Measurements from ENCODE around the gene RAB24. TPM values are rescaled to one million over a fixed set of nuclear protein-coding genes. Genes with fewer than 3 reads are reported as not detected.
A peak's percentile ranks its signal among the peaks of the same experiment; 100 is the strongest.

RAB24 gene
- total RNA-seq, 1 donor from 2014 or later = 31.7 TPM

GRCh38 chr5:177275883-177276282 lies 27.6 kb downstream of the RAB24 start:
- H4K20me1 ChIP-seq (ENCODE audit: insufficient read depth, low read length) = peaks cover 25% of the 10 kb centered on the region
- no peak overlapping the region for H3K9ac ChIP-seq (ENCODE audit: low read length)
- no peak overlapping the region for H3K27ac ChIP-seq (ENCODE audit: low read depth, low read length)
- H3K4me2 ChIP-seq (ENCODE audit: low read length) = no peak overlapping the region
- H3K79me2 ChIP-seq (ENCODE audit: insufficient read depth, low read length) = peaks cover 2% of the 10 kb centered on the region
- no peaks in the 10 kb centered on the region for H3K9me3 ChIP-seq (ENCODE audit: insufficient read depth, low read depth, low read length)
- H3K4me1 ChIP-seq (ENCODE audit: insufficient read depth, low read length) = peaks cover 3% of the 10 kb centered on the region
- DNase-seq (ENCODE audit: low read depth) = no peak
- H3K4me3 ChIP-seq (ENCODE audit: insufficient read depth, low read depth, low read length) = no peak overlapping the region
- no peak overlapping the region for H3K27ac Mint-ChIP-seq (ENCODE audit: unreplicated experiment)
- TF ChIP-seq, protein P1, sequence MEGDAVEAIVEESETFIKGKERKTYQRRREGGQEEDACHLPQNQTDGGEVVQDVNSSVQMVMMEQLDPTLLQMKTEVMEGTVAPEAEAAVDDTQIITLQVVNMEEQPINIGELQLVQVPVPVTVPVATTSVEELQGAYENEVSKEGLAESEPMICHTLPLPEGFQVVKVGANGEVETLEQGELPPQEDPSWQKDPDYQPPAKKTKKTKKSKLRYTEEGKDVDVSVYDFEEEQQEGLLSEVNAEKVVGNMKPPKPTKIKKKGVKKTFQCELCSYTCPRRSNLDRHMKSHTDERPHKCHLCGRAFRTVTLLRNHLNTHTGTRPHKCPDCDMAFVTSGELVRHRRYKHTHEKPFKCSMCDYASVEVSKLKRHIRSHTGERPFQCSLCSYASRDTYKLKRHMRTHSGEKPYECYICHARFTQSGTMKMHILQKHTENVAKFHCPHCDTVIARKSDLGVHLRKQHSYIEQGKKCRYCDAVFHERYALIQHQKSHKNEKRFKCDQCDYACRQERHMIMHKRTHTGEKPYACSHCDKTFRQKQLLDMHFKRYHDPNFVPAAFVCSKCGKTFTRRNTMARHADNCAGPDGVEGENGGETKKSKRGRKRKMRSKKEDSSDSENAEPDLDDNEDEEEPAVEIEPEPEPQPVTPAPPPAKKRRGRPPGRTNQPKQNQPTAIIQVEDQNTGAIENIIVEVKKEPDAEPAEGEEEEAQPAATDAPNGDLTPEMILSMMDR (IDR thresholded peaks at IDR 0.05; ENCODE audit: insufficient read depth, low read depth, low read length) = no peak
- no peak for TF ChIP-seq EZH2 (IDR thresholded peaks at IDR 0.05; ENCODE audit: insufficient read depth, low read length)
- H3K9me3 Mint-ChIP-seq (ENCODE audit: unreplicated experiment) = no peaks in the 10 kb centered on the region
- H3K4me3 Mint-ChIP-seq (ENCODE audit: unreplicated experiment) = no peak overlapping the region
- no peaks in the 10 kb centered on the region for H3K27me3 ChIP-seq (ENCODE audit: insufficient read depth, low read length)
- peaks cover 36% of the 10 kb centered on the region for H3K36me3 ChIP-seq (ENCODE audit: insufficient read depth, low read length)
- H3K27me3 Mint-ChIP-seq (ENCODE audit: low read depth, unreplicated experiment) = no peaks in the 10 kb centered on the region
- no peak for FAIRE-seq
- H3K36me3 Mint-ChIP-seq (ENCODE audit: low read depth, unreplicated experiment) = peaks cover 21% of the 10 kb centered on the region
- H3K4me1 Mint-ChIP-seq (ENCODE audit: low read depth, unreplicated experiment) = peaks cover 8% of the 10 kb centered on the region
- no peak overlapping the region for H2AFZ ChIP-seq (ENCODE audit: low read depth, low read length)

GRCh38 chr5:177271113-177271512 lies 32.4 kb downstream of the RAB24 start:
- Histone ChIP-seq H3K27ac (ENCODE audit: low read depth, low read length) (no peak overlapping the region), H3K36me3 (ENCODE audit: insufficient read depth, low read length) (peaks cover 34% of the 10 kb centered on the region), H3K9ac (ENCODE audit: low read length) (no peak overlapping the region), H3K4me3 (ENCODE audit: insufficient read depth, low read depth, low read length) (no peak overlapping the region), H4K20me1 (ENCODE audit: insufficient read depth, low read length) (peaks cover 15% of the 10 kb centered on the region), H3K4me1 (ENCODE audit: insufficient read depth, low read length) (peaks cover 7% of the 10 kb centered on the region), H3K27me3 (ENCODE audit: insufficient read depth, low read length) (no peaks in the 10 kb centered on the region), H2AFZ (ENCODE audit: low read depth, low read length) (no peak overlapping the region), H3K9me3 (ENCODE audit: insufficient read depth, low read depth, low read length) (no peaks in the 10 kb centered on the region), H3K4me2 (ENCODE audit: low read length) (peak overlapping the region; percentile 5), H3K79me2 (ENCODE audit: insufficient read depth, low read length) (peaks cover 3% of the 10 kb centered on the region)
- peaks cover 9% of the 10 kb centered on the region for H3K4me1 Mint-ChIP-seq (ENCODE audit: low read depth, unreplicated experiment)
- DNase-seq (ENCODE audit: low read depth) (no peak), FAIRE-seq (no peak)
- H3K27me3 Mint-ChIP-seq (ENCODE audit: low read depth, unreplicated experiment) = no peaks in the 10 kb centered on the region
- H3K4me3 Mint-ChIP-seq (ENCODE audit: unreplicated experiment) = no peak overlapping the region
- H3K9me3 Mint-ChIP-seq (ENCODE audit: unreplicated experiment) = no peaks in the 10 kb centered on the region
- H3K36me3 Mint-ChIP-seq (ENCODE audit: low read depth, unreplicated experiment) = peaks cover 12% of the 10 kb centered on the region
- H3K27ac Mint-ChIP-seq (ENCODE audit: unreplicated experiment) = no peak overlapping the region
- TF ChIP-seq, protein P1 (IDR thresholded peaks at IDR 0.05; ENCODE audit: insufficient read depth, low read depth, low read length) = no peak

DNA sequence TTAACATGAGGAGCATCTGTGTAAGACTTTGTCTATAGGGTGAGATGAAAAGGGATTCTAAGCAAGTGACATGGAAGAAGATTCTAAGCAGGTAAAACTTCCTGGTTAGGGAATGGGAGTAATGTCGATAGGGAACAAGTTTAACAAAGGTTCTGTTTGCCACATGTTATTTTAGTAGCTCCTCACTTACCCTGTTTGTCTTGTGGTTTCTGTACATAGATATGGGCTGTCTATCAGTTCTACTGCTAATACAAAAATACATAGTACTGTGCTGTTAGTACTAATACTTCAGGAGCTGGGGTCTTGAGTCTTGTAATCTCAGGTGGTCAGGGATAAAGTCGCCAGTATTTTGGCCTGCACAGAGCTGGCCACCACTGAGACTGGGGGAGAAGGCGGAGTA lies 32.9 kb downstream of the RAB24 start:
- peak overlapping the region; percentile 5 for H3K4me2 ChIP-seq (ENCODE audit: low read length)
- no peak overlapping the region for H3K9ac ChIP-seq (ENCODE audit: low read length)
- no peaks in the 10 kb centered on the region for H3K9me3 ChIP-seq (ENCODE audit: insufficient read depth, low read depth, low read length)
- H4K20me1 ChIP-seq (ENCODE audit: insufficient read depth, low read length) = peaks cover 15% of the 10 kb centered on the region
- Mint-ChIP-seq H3K4me1 (ENCODE audit: low read depth, unreplicated experiment) (peaks cover 9% of the 10 kb centered on the region), H3K27ac (ENCODE audit: unreplicated experiment) (no peak overlapping the region), H3K9me3 (ENCODE audit: unreplicated experiment) (no peaks in the 10 kb centered on the region), H3K36me3 (ENCODE audit: low read depth, unreplicated experiment) (peaks cover 15% of the 10 kb centered on the region), H3K27me3 (ENCODE audit: low read depth, unreplicated experiment) (no peaks in the 10 kb centered on the region), H3K4me3 (ENCODE audit: unreplicated experiment) (no peak overlapping the region)
- FAIRE-seq = no peak
- peaks cover 33% of the 10 kb centered on the region for H3K36me3 ChIP-seq (ENCODE audit: insufficient read depth, low read length)
- H3K4me3 ChIP-seq (ENCODE audit: insufficient read depth, low read depth, low read length) = no peak overlapping the region
- peaks cover 3% of the 10 kb centered on the region for H3K79me2 ChIP-seq (ENCODE audit: insufficient read depth, low read length)
- TF ChIP-seq, protein P1 (IDR thresholded peaks at IDR 0.05; ENCODE audit: insufficient read depth, low read depth, low read length) = no peak
- TF ChIP-seq EZH2 (IDR thresholded peaks at IDR 0.05; ENCODE audit: insufficient read depth, low read length) = no peak
- no peak overlapping the region for H3K27ac ChIP-seq (ENCODE audit: low read depth, low read length)
- H3K4me1 ChIP-seq (ENCODE audit: insufficient read depth, low read length) = peaks cover 7% of the 10 kb centered on the region
- H2AFZ ChIP-seq (ENCODE audit: low read depth, low read length) = no peak overlapping the region
- no peak for DNase-seq (ENCODE audit: low read depth)
- H3K27me3 ChIP-seq (ENCODE audit: insufficient read depth, low read length) = no peaks in the 10 kb centered on the region

All from astrocyte (in vitro differentiated cells and primary cell).